Measurements from ENCODE around the gene SSU72. TPM values are rescaled to one million over a fixed set of nuclear protein-coding genes. Genes with fewer than 3 reads are reported as not detected.

SSU72 gene
- total RNA-seq, 1 donor from 2014 or later: 137 TPM

DNA sequence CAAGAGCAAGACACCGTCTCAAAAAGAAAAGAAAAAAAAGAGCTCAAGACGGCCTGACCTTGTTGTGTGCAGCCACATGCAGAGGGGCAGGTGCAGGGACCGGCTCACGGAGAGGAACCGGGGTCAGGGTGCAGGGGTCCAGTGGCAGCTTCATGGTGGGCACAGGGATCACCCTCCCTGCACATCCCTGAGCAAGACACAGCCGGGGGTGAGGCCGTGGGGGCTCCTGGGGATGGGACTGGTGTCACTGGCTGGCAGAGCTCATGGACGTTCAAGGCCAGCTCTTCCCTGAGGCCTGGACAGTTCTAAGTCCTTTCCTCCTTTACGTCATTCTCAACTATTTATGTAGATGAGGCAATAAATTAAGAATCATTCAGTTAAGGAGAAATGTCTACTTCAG, 27.7 kb downstream of the SSU72 start:
- DNase-seq (ENCODE audit: low spot score): no peak
- intact Hi-C loops (cut with micrococcal nuclease): no loop called here
- H3K4me3 Mint-ChIP-seq: no peak overlapping the region
- H3K9me3 Mint-ChIP-seq: no peaks in the 10 kb centered on the region
- H3K27ac Mint-ChIP-seq: no peak overlapping the region
- no peaks in the 10 kb centered on the region for H3K4me1 Mint-ChIP-seq (ENCODE audit: low read depth)
- H3K27me3 Mint-ChIP-seq (ENCODE audit: insufficient read depth): no peaks in the 10 kb centered on the region
- H3K36me3 Mint-ChIP-seq (ENCODE audit: low read depth): peaks cover 3% of the 10 kb centered on the region

DNA sequence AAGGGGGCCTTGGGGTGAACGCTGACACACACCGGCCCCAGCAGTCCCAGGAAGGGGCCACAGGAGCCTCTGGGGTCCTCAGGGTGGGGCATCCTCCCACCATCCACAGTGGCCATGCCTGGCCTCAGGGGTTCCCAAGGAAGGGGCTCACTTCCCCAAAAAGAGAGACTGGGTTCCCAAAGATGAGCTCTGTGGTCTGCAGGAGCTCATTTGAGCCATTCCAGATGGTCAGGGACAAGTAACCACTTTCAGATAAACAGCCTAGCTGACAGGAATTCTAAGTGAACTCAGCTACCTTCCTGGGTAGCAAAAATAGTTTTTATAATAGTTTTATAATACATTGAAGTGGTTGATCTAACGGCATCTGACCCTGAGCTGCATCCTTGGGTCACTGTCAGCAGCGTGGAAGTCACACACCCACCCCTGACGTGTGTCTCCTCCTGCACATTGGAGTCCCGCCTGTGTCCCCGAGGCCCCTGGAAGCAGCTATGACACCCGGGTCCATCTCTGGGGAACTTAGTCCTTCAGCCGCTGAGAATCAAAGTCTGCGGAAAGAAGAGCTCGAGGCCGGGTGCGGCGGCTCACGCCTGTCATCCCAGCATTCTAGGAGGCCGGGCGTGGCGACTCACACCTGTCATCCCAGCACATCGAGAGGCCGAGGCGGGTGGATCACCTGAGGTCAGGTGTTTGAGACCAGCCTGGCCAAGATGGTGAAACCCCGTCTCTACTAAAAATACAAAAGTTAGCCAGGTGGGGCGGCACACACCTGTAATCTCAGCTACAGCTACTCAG, 28.5 kb downstream of the SSU72 start:
- H3K27ac Mint-ChIP-seq: no peak overlapping the region
- no peaks in the 10 kb centered on the region for H3K9me3 Mint-ChIP-seq
- intact Hi-C loops (cut with micrococcal nuclease): no loop called here
- no peaks in the 10 kb centered on the region for H3K4me1 Mint-ChIP-seq (ENCODE audit: low read depth)
- no peaks in the 10 kb centered on the region for H3K27me3 Mint-ChIP-seq (ENCODE audit: insufficient read depth)
- no peak overlapping the region for H3K4me3 Mint-ChIP-seq
- peaks cover 10% of the 10 kb centered on the region for H3K36me3 Mint-ChIP-seq (ENCODE audit: low read depth)
- DNase-seq (ENCODE audit: low spot score): no peak

GRCh38 chr1:1544544-1544943, 30.1 kb downstream of the SSU72 start:
- H3K27ac Mint-ChIP-seq: no peak overlapping the region
- peaks cover under 1% of the 10 kb centered on the region for H3K27me3 Mint-ChIP-seq (ENCODE audit: insufficient read depth)
- H3K9me3 Mint-ChIP-seq: no peaks in the 10 kb centered on the region
- DNase-seq (ENCODE audit: low spot score): no peak
- peaks cover 10% of the 10 kb centered on the region for H3K36me3 Mint-ChIP-seq (ENCODE audit: low read depth)
- H3K4me1 Mint-ChIP-seq (ENCODE audit: low read depth): no peaks in the 10 kb centered on the region
- intact Hi-C loops (cut with micrococcal nuclease): no loop called here
- no peak overlapping the region for H3K4me3 Mint-ChIP-seq

DNA sequence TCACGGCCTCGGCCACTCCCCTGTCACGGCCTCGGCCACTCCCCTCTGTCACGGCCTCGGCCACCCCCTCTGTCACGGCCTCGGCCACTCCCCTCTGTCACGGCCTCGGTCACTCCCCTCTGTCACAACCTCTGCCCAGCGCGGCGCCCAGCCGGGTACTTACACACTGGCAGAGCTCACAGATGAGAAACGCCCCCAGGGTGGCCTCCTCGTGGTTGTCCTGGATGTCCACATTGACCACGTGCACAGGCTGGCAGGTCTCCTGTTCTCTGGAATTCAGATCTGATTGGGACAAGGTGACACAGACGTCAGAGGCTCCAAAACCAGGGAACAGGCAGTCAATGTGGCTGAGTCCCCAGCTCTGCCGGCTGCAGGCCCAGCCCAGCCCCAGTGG, 31.0 kb downstream of the SSU72 start:
- H3K4me1 Mint-ChIP-seq (ENCODE audit: low read depth): no peaks in the 10 kb centered on the region
- intact Hi-C loops (cut with micrococcal nuclease): no loop called here
- H3K27me3 Mint-ChIP-seq (ENCODE audit: insufficient read depth): peaks cover 3% of the 10 kb centered on the region

DNA sequence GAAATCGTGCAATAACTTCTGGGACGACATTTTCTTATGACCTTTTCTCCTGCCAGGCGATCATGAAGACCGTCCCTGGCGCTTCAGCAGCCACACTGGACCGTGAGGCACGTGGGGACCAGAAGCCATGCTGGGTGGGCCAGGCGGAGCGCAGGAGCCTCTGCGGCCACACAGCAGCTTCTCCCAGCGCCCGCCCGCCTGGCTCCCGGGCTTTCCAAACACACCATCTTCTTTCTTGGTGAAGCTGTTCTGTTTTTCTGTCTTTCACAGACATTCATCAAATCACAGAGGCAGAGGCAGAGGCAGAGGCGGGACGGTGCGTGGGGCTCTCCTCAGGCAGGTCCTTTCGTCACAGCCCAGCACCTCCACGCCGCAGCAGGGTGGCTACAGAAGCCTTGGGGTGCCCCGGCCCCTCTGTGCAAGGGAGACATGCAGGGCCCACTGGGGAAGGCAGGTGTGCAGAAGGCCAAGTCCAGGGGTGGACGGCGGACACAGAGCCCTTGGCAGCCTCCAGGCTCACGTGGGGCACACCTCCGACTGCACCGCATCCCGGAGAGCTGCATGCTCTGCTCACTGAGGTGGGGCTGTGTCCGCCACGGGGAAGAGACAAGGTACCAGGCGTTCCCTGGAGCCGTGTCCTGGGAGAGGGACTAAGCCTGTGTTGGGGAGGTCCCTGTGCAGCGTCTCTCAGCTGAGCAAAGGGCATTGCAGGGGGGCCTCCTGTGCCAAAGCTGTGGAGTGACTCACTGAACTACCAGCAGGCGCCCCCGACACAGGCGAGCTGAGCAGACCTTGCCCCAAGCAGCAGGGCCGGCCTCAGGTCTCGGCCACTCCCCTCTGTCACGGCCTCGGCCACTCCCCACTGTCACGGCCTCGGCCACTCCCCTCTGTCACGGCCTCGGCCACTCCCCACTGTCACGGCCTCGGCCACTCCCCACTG, 31.6 kb downstream of the SSU72 start:
- Mint-ChIP-seq H3K27ac (no peak overlapping the region), H3K9me3 (no peaks in the 10 kb centered on the region), H3K36me3 (ENCODE audit: low read depth) (peaks cover 10% of the 10 kb centered on the region), H3K4me3 (no peak overlapping the region), H3K27me3 (ENCODE audit: insufficient read depth) (peaks cover 3% of the 10 kb centered on the region), H3K4me1 (ENCODE audit: low read depth) (no peaks in the 10 kb centered on the region)
- no peak for DNase-seq (ENCODE audit: low spot score)
- intact Hi-C loops (cut with micrococcal nuclease): no loop called here

More for the DNA sequence above, 31.0 kb downstream of the SSU72 start:
- Mint-ChIP-seq H3K27ac (no peak overlapping the region), H3K9me3 (no peaks in the 10 kb centered on the region), H3K36me3 (ENCODE audit: low read depth) (peaks cover 10% of the 10 kb centered on the region), H3K4me3 (no peak overlapping the region)
- no peak for DNase-seq (ENCODE audit: low spot score)

GRCh38 chr1:1541956-1542765, 32.5 kb downstream of the SSU72 start:
- Mint-ChIP-seq H3K4me3 (no peak overlapping the region), H3K9me3 (no peaks in the 10 kb centered on the region), H3K36me3 (ENCODE audit: low read depth) (peaks cover 10% of the 10 kb centered on the region), H3K27me3 (ENCODE audit: insufficient read depth) (peaks cover 3% of the 10 kb centered on the region), H3K4me1 (ENCODE audit: low read depth) (no peaks in the 10 kb centered on the region), H3K27ac (no peak overlapping the region)
- no peak for DNase-seq (ENCODE audit: low spot score)
- intact Hi-C loops (cut with micrococcal nuclease): no loop called here

- Mint-ChIP-seq H3K27ac (no peak overlapping the region), H3K4me1 (ENCODE audit: low read depth) (no peaks in the 10 kb centered on the region), H3K36me3 (ENCODE audit: low read depth) (peaks cover 10% of the 10 kb centered on the region), H3K9me3 (no peaks in the 10 kb centered on the region), H3K4me3 (no peak overlapping the region), H3K27me3 (ENCODE audit: insufficient read depth) (peaks cover 3% of the 10 kb centered on the region)
- no peak for DNase-seq (ENCODE audit: low spot score)
- intact Hi-C loops (cut with micrococcal nuclease): no loop called here
These were observed 33.6 kb downstream of the SSU72 start for GRCh38 chr1:1540818-1541628.

GRCh38 chr1:1540090-1540817, 34.4 kb downstream of the SSU72 start, which contains the start of gene TMEM240:
TMEM240 (minus strand) TSS chr1:1540624; CDS start chr1:1540346, 278 bp downstream.
- DNase-seq (ENCODE audit: low spot score): peak; percentile 7
- H3K4me1 Mint-ChIP-seq (ENCODE audit: low read depth): no peaks in the 10 kb centered on the region
- H3K27ac Mint-ChIP-seq: no peak within 1 kb of the TSS
- intact Hi-C loops (cut with micrococcal nuclease): no loop called here
- peaks cover 10% of the 10 kb centered on the region for H3K36me3 Mint-ChIP-seq (ENCODE audit: low read depth)
- peaks cover 3% of the 10 kb centered on the region for H3K27me3 Mint-ChIP-seq (ENCODE audit: insufficient read depth)
- no peaks in the 10 kb centered on the region for H3K9me3 Mint-ChIP-seq
- H3K4me3 Mint-ChIP-seq: no peak within 1 kb of the TSS

DNA sequence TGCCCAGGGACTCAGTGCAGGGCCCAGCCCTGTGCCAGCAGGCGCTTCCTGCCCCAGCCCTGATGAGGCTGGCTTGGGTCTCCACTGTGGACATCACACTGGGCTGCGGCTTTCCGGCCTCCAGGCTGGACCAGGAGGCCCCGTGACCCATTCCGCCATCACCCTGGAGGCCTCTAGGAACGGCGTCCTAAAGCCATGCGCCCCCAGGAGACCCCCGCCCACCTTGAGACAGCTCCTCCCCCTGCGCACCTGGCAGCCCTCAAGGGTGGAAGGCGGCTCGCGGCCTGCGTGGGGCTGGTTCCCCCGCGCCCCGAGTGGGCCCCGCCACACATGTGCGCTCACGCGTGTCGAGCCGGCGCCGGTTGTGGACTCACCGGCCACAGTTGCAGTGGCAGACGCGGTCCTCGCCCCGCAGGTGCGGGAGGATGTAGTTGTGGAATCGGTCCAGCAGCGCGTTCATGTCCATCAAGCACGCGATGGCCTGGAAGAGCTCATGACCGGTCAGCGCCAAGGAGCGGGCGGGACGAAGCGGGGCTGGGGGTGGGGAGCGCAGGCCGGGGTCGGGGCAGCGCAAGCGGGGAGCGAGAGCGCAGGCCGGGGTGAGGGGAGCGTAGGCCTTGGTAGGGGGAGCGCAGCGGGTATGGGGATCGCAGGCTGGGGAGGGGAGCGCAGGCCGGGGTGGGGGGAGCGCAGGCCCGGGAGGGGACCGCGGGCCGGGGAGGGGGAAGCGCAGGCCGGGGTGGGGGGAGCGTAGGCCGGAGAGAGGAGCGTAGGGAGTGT, 35.2 kb downstream of the SSU72 start:
- no peaks in the 10 kb centered on the region for H3K4me1 Mint-ChIP-seq (ENCODE audit: low read depth)
- intact Hi-C loops (cut with micrococcal nuclease): no loop called here
- peaks cover 9% of the 10 kb centered on the region for H3K36me3 Mint-ChIP-seq (ENCODE audit: low read depth)
- H3K27me3 Mint-ChIP-seq (ENCODE audit: insufficient read depth): peaks cover 3% of the 10 kb centered on the region
- H3K27ac Mint-ChIP-seq: no peak overlapping the region
- no peak for DNase-seq (ENCODE audit: low spot score)
- no peak overlapping the region for H3K4me3 Mint-ChIP-seq
- no peaks in the 10 kb centered on the region for H3K9me3 Mint-ChIP-seq

- DNase-seq (ENCODE audit: low spot score): no peak
- Mint-ChIP-seq H3K27me3 (ENCODE audit: insufficient read depth) (peaks cover 3% of the 10 kb centered on the region), H3K4me1 (ENCODE audit: low read depth) (no peaks in the 10 kb centered on the region), H3K9me3 (no peaks in the 10 kb centered on the region), H3K36me3 (ENCODE audit: low read depth) (peaks cover 9% of the 10 kb centered on the region), H3K4me3 (no peak overlapping the region), H3K27ac (no peak overlapping the region)
- intact Hi-C loops (cut with micrococcal nuclease): no loop called here
These were observed 35.7 kb downstream of the SSU72 start for GRCh38 chr1:1538989-1539309.

GRCh38 chr1:1538334-1538733, 36.3 kb downstream of the SSU72 start:
- H3K27me3 Mint-ChIP-seq (ENCODE audit: insufficient read depth): peaks cover 3% of the 10 kb centered on the region
- H3K9me3 Mint-ChIP-seq: no peaks in the 10 kb centered on the region
- H3K4me1 Mint-ChIP-seq (ENCODE audit: low read depth): no peaks in the 10 kb centered on the region
- no peak overlapping the region for H3K4me3 Mint-ChIP-seq
- DNase-seq (ENCODE audit: low spot score): no peak
- intact Hi-C loops (cut with micrococcal nuclease): no loop called here
- peaks cover 9% of the 10 kb centered on the region for H3K36me3 Mint-ChIP-seq (ENCODE audit: low read depth)
- no peak overlapping the region for H3K27ac Mint-ChIP-seq
